Measurements from ENCODE around the gene FAM210A. TPM values are rescaled to one million over a fixed set of nuclear protein-coding genes. Genes with fewer than 3 reads are reported as not detected.

Gene FAM210A
- total and polyA plus RNA-seq, 8 donors, result 11.1 to 18.2 (median 15.9) TPM

DNA sequence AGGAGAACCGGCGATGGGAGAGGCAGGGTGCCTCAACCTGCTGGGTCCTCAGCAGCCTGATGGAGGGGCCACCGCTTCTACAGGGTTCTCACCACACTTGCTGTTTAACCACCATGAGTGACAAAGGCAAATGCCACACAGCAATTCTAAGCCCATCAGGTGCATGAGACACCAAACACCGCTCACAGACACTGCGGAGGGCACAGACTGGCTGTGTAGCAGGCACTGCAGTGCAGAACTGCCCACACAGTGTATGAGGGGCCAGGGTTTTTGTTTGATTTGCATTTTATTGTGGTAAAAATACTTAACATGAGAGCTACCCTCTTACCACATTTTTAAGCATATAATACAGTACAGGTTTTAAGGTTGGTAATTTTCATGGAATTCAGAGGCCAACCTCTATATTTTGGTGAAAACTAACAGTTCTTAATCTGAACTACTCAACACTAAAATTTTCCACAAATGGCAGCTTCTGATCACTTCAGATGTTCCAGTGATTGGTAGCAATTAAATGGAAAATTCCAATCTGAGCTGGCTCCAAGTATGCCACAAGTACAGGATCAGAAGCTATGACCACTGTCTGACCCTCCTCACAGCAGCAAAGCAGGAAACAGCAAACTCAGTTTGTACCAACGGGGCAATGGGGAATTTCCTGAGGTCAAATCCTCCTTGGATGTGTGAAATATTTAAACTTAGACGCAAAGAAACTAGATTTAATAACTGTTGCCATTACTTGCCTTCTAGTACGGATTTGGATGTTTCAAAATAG, 67.7 kb downstream of the FAM210A start:
- Histone ChIP-seq H3K36me3 (peaks cover 0 to 3% of the 10 kb centered on the region in 2 donors), H3K4me3 (no peak overlapping the region), H3K27ac (no peak overlapping the region), H3K4me1 (no peaks in the 10 kb centered on the region), H3K9me3 (no peaks in the 10 kb centered on the region), H3K27me3 (no peaks in the 10 kb centered on the region)
- intact Hi-C loops (cut with DNase I), result no loop called here
- DNase-seq (no peak), ATAC-seq (no peak)
- TF ChIP-seq, protein P1, sequence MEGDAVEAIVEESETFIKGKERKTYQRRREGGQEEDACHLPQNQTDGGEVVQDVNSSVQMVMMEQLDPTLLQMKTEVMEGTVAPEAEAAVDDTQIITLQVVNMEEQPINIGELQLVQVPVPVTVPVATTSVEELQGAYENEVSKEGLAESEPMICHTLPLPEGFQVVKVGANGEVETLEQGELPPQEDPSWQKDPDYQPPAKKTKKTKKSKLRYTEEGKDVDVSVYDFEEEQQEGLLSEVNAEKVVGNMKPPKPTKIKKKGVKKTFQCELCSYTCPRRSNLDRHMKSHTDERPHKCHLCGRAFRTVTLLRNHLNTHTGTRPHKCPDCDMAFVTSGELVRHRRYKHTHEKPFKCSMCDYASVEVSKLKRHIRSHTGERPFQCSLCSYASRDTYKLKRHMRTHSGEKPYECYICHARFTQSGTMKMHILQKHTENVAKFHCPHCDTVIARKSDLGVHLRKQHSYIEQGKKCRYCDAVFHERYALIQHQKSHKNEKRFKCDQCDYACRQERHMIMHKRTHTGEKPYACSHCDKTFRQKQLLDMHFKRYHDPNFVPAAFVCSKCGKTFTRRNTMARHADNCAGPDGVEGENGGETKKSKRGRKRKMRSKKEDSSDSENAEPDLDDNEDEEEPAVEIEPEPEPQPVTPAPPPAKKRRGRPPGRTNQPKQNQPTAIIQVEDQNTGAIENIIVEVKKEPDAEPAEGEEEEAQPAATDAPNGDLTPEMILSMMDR (IDR thresholded peaks at IDR 0.05), result no peak

DNA sequence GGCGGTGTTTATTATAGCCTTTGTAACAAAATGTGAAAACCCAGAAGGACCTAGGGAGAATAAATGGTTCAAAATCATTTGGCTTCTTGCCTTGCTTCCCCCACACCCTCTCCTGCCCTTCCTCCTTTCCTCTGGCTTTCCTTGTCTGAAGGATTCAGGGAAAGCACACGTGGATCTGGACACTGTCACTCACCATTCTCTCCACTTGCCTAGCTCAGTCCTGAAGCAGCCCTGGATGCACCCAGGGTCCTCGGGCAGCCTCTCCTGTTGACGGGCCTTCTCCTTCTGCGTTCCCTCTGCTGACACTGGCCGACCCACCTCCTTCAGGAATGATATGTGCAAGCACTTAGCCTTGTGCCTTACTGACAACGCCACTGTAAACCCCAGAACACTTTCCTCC, 68.4 kb downstream of the FAM210A start:
- TF ChIP-seq, protein P1 (IDR thresholded peaks at IDR 0.05), result no peak
- no peak overlapping the region for H3K4me3 ChIP-seq
- no peaks in the 10 kb centered on the region for H3K36me3 ChIP-seq
- H3K4me1 ChIP-seq, result no peaks in the 10 kb centered on the region
- ATAC-seq (no peak), DNase-seq (no peak)
- intact Hi-C loops (cut with DNase I), result no loop called here
- no peak overlapping the region for H3K27ac ChIP-seq
- H3K9me3 ChIP-seq, result no peaks in the 10 kb centered on the region
- H3K27me3 ChIP-seq, result no peaks in the 10 kb centered on the region

DNA sequence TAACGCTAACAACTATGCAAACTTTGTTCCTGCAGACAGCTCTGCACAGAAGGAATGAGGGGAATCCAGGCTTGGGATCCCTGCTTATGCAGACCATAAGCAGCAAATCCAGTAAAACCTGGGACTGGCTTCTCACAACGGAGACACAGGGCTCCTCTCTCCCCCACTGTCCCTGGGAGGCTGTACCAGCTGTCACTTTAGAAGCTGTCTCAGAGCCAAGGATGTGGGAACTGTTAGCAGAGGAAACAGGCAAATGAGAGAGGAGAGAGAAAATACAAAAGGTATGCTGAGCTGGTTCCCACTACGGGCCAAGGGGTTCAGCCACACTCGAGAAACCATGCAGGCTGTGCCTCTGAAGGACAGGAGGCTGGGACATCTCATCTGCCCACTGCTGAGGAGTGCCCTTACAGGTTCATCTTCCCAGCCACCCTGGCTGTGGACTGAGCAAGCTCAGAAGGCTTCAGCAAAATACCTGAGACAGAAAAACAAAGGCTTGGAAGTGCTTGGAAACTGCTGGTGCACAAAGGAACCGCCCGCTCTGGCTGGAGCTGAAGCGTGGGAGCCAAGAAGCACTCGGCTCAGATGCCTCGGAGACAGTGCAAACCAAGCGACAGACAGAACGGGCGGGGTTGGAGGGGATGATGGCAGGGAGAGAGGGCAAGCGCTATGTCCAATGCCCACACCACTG, 72.5 kb downstream of the FAM210A start:
- intact Hi-C loops (cut with DNase I), result no loop called here
- Histone ChIP-seq H3K9me3 (no peaks in the 10 kb centered on the region), H3K27me3 (no peaks in the 10 kb centered on the region), H3K27ac (no peak overlapping the region), H3K36me3 (no peaks in the 10 kb centered on the region), H3K4me1 (no peaks in the 10 kb centered on the region), H3K4me3 (no peak overlapping the region)
- TF ChIP-seq, protein P1 (IDR thresholded peaks at IDR 0.05), result no peak
- ATAC-seq, result no peak
- no peak for DNase-seq

DNA sequence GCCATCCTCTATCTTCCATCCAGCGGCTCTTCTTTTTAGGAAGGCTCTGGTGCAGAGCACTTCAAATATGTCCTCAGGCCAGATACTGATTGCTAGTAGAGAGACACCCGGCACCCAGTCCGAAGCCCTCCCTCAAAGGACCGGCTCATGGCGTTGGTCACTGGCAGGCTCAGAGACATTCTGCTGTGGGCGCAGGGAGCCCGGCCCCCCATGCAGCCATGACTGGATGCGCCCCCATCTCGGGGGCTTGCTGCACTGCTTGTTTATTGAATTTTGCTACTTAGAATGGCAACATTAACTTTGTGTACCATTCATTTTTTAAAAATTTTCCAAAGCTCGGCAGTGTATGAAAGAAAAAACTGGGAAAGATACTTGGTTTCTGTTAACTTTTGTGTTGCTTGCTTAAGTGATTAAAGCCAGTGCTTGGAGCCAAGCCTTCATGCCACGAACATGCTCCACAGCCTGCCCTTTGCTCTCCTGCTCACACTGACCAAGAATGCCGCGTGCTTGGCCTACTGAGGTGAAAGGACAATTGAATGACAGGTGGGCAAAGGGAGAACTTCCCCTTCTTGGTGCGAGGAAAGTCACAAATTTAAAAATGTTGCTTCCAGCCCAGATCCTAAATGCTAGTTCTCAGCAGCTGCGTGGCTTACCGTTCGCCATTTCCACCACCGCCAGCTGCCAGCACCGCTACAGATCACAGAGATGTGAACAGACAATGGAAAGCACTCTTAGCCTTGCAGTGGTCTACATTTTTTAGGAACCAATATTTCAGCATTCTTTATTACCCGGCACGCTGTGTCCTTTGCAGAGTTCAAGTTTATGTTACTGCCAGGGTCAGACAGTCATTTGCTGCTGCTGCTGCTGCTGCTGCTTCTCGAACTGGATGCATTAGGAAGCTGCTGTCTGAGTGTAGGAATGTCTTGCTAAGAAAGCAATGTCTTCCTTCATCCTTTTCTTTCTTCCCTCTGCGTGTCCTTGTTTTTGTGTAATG, 76.7 kb downstream of the FAM210A start:
- Histone ChIP-seq H3K27me3 (no peaks in the 10 kb centered on the region), H3K27ac (no peak overlapping the region), H3K4me3 (no peak overlapping the region), H3K9me3 (no peaks in the 10 kb centered on the region), H3K4me1 (no peaks in the 10 kb centered on the region), H3K36me3 (peaks cover 0 to 15% of the 10 kb centered on the region in 2 donors)
- TF ChIP-seq, protein P1 (IDR thresholded peaks at IDR 0.05), result no peak
- no peak for ATAC-seq
- intact Hi-C loops (cut with DNase I), result no loop called here
- no peak for DNase-seq

Measured in left lung (tissue), 10 donors.